Parathyroid adenoma (tissue), 2 donors: ENCODE measurements around the gene UGT2B10.

Experiments
- H2AFZ ChIP-seq: fragments of 300-600 bp; sonication (generic); one replicate; pipeline ENCODE4 v1.7.0; 2017; ENCODE audit warnings: antibody characterized with exemption, mild to moderate bottlenecking
- H3K27ac ChIP-seq: fragments of 300-600 bp; sonication (generic); one replicate; pipeline ENCODE4 v1.7.0; 2017
- H3K27me3 ChIP-seq: fragments of 300-600 bp; sonication (generic); one replicate; pipeline ENCODE4 v1.7.0; 2017; ENCODE audit warnings: low read length; ENCODE audit not compliant: control insufficient read depth, insufficient read depth
- H3K36me3 ChIP-seq: fragments of 300-600 bp; sonication (generic); one replicate; pipeline ENCODE4 v1.7.0; 2017; ENCODE audit warnings: low read length; ENCODE audit not compliant: control insufficient read depth, insufficient read depth
- H3K4me1 ChIP-seq: fragments of 300-600 bp; sonication (generic); one replicate; pipeline ENCODE4 v1.7.0; 2017; ENCODE audit warnings: control low read depth
- H3K4me2 ChIP-seq: fragments of 300-600 bp; sonication (generic); one replicate; pipeline ENCODE4 v1.7.0; 2017; ENCODE audit warnings: low read length
- H3K4me3 ChIP-seq: fragments of 300-600 bp; sonication (generic); one replicate; pipeline ENCODE4 v1.7.0; 2017; ENCODE audit warnings: low read depth, low read length
- H3K79me2 ChIP-seq: fragments of 300-600 bp; sonication (generic); one replicate; pipeline ENCODE4 v1.7.0; 2017; ENCODE audit warnings: control low read depth
- H3K9ac ChIP-seq: fragments of 300-600 bp; sonication (generic); one replicate; pipeline ENCODE4 v1.7.0; 2017; ENCODE audit warnings: mild to moderate bottlenecking
- H3K9me3 ChIP-seq: fragments of 300-600 bp; sonication (generic); one replicate; pipeline ENCODE4 v1.7.0; 2017; ENCODE audit warnings: low read length; ENCODE audit not compliant: control insufficient read depth
- TF ChIP-seq, protein P1 (sequence below): fragments of 300-600 bp; sonication (generic); IDR thresholded peaks from one replicate; pipeline ENCODE4 v1.7.0; 2017; ENCODE audit warnings: antibody characterized with exemption, mild to moderate bottlenecking
- donor health status: primary hyperparathyroidism.

The UGT2B10 gene

DNA sequence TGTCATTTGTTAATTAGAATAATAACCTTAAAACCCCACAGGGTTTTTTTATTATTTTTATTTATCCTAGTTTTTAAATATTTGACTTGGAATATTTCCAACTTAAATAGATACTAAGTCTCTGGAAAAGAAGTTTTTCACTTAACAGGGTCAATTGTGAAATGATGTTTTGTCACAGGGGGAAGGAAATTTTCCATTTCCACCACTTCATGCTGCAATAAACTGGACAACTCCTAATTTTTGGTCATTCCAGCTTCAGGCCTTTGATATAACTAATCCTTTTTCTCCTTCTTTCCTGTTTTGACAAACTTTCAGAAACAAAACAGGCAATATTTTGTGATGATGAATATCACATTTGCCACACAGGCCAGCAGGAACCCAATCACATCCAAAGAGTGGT is 45.3 kb downstream of the UGT2B10 start:
- H3K4me1 ChIP-seq, result no peaks in the 10 kb centered on the region
- TF ChIP-seq, protein P1, sequence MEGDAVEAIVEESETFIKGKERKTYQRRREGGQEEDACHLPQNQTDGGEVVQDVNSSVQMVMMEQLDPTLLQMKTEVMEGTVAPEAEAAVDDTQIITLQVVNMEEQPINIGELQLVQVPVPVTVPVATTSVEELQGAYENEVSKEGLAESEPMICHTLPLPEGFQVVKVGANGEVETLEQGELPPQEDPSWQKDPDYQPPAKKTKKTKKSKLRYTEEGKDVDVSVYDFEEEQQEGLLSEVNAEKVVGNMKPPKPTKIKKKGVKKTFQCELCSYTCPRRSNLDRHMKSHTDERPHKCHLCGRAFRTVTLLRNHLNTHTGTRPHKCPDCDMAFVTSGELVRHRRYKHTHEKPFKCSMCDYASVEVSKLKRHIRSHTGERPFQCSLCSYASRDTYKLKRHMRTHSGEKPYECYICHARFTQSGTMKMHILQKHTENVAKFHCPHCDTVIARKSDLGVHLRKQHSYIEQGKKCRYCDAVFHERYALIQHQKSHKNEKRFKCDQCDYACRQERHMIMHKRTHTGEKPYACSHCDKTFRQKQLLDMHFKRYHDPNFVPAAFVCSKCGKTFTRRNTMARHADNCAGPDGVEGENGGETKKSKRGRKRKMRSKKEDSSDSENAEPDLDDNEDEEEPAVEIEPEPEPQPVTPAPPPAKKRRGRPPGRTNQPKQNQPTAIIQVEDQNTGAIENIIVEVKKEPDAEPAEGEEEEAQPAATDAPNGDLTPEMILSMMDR, result no peak
- no peak overlapping the region for H3K4me2 ChIP-seq
- H2AFZ ChIP-seq, result no peak overlapping the region
- H3K27ac ChIP-seq, result no peak overlapping the region
- H3K9me3 ChIP-seq, result no peaks in the 10 kb centered on the region
- H3K36me3 ChIP-seq, result no peaks in the 10 kb centered on the region
- H3K79me2 ChIP-seq, result no peaks in the 10 kb centered on the region
- H3K4me3 ChIP-seq, result no peak overlapping the region
- no peaks in the 10 kb centered on the region for H3K27me3 ChIP-seq
- H3K9ac ChIP-seq, result no peak overlapping the region

DNA sequence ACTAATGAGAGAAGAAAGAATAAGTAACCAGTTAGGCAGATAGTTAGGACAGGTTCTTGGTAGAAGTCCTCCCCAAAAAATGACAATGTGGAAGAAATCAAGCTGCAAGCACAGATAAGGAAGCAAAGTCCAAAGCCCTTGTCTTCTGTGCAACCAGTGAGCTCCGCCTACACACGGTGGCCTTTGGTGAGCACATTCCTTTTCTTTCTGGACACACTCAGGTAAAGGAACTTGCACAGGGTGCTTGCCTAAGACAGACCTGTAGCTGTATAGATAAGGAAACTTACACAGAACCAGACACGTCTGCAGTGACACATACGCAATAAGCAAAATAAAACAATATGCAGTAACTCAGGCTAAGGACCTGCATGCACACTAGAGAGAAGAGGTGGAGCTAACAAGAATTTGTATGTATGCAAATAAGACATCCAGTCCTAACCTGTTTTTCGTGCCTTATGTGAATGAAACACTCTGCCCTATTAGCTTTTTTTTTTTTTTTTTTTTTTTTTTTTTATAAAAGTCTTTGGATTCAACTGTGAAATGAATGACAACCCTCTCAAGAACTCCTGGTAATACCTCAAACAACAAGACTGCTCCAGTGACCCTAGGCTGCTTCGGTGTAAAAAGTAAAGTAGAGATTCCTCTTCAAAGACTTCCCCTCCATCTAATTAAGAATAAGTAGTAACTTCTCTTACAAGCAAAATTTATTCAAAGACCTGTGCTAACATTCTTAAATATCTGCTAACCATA is 48.8 kb downstream of the UGT2B10 start:
- no peaks in the 10 kb centered on the region for H3K79me2 ChIP-seq
- H3K27me3 ChIP-seq, result no peaks in the 10 kb centered on the region
- TF ChIP-seq, protein P1, result no peak
- no peak overlapping the region for H2AFZ ChIP-seq
- H3K9me3 ChIP-seq, result no peaks in the 10 kb centered on the region
- H3K4me2 ChIP-seq, result no peak overlapping the region
- H3K4me1 ChIP-seq, result no peaks in the 10 kb centered on the region
- H3K9ac ChIP-seq, result no peak overlapping the region
- no peaks in the 10 kb centered on the region for H3K36me3 ChIP-seq
- no peak overlapping the region for H3K4me3 ChIP-seq
- no peak overlapping the region for H3K27ac ChIP-seq

DNA sequence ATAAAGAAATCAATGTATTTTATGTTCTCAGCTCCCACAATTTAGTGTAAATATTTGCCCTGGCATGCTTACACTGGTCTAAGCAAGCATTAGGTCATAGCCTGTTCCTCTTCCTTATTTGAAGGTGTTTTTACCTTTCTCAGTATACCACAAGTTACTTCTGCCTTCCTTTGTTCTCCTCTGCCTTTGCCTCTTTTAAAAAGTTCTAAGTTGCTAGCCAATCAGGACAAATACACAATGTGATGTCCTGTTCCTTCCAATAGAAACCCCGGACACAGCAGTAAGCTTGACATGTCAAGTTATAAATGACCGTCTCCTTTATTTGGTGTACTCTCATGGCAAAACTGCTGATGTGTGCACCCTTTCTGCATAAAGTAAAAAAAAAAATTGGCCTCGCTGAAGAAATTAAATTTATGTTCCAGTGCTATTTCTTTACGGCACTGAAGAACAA is 49.4 kb downstream of the UGT2B10 start:
- Histone ChIP-seq H3K4me2 (no peak overlapping the region), H3K4me3 (no peak overlapping the region), H2AFZ (no peak overlapping the region), H3K79me2 (no peaks in the 10 kb centered on the region), H3K4me1 (no peaks in the 10 kb centered on the region), H3K36me3 (no peaks in the 10 kb centered on the region), H3K9ac (no peak overlapping the region), H3K27me3 (no peaks in the 10 kb centered on the region), H3K27ac (no peak overlapping the region), H3K9me3 (no peaks in the 10 kb centered on the region)
- TF ChIP-seq, protein P1, result no peak

DNA sequence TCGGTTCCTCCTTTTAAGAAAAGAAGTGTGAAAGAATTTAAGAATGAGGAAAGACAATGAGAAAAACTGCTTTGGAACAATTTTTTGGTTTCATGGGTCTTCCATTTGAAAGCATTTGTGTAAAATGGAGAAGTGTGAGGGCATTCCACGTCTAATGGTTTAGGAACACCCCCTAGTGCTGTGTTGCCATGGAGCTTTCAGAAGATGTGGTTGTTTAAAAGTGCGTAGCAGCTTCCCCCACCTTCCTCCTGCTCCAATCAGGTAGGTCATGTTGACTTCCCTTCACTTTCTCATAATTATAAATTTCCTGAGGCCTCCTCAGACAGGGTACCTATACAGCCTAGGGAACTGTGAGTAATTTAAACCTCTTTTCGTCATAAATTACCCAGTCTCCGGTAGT is 50.0 kb downstream of the UGT2B10 start:
- Histone ChIP-seq H2AFZ (no peak overlapping the region), H3K4me1 (no peaks in the 10 kb centered on the region), H3K4me2 (no peak overlapping the region), H3K79me2 (no peaks in the 10 kb centered on the region), H3K9me3 (no peaks in the 10 kb centered on the region), H3K9ac (no peak overlapping the region), H3K27ac (no peak overlapping the region), H3K4me3 (no peak overlapping the region), H3K36me3 (no peaks in the 10 kb centered on the region), H3K27me3 (no peaks in the 10 kb centered on the region)
- TF ChIP-seq, protein P1, result no peak

DNA sequence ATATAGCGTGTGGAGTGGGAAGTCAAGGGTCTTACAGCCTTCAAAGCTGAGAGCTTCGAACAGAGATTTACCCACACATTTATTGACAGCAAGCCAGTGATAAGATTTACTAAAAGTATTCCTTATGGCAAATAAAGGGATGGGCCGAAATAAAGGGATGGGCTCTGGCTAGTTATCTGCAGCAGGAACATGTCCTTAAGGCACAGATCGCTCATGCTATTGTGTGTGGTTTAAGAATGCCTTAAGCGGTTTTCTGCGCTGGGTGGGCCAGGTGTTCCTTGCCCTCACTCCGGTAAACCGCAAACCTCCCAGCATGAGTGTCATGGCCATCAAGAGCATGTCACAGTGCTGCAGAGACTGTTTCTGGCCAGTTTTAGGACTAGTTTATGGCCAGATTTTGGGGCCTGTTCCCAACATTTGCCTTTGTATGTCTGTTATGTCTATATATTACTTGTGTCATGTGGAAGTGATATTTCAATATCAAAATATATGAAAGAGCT is 53.5 kb downstream of the UGT2B10 start:
- no peak overlapping the region for H3K4me3 ChIP-seq
- H3K9ac ChIP-seq, result no peak overlapping the region
- no peaks in the 10 kb centered on the region for H3K9me3 ChIP-seq
- TF ChIP-seq, protein P1, result no peak
- H3K4me2 ChIP-seq, result no peak overlapping the region
- no peak overlapping the region for H3K27ac ChIP-seq
- no peaks in the 10 kb centered on the region for H3K36me3 ChIP-seq
- no peaks in the 10 kb centered on the region for H3K27me3 ChIP-seq
- H3K79me2 ChIP-seq, result no peaks in the 10 kb centered on the region
- H3K4me1 ChIP-seq, result no peaks in the 10 kb centered on the region
- H2AFZ ChIP-seq, result no peak overlapping the region
